ENCODE measurements around the gene ELF5.

ELF5 gene

DNA sequence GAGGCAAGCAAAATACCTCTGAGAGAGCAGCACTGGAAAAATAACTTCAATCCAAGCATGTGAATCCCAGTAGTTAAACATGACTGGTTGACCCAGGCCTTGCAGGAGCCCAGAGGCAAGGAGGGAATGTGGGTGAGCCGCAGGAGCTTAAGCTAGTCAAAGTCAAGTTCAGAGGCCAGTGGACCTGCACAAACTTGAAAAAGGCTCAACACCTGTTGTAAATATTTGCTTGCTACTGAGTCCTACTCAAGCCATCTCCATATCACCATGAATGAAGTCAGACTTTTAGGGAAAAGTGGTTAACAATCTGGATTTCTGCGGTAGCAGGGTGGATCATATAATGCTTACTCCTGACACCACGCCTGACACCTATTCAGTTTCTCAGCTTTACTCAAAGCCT lies 79.7 kb downstream of the ELF5 start:
- Histone ChIP-seq H3K9me2 (replicated peaks; ENCODE audit: insufficient read depth, low read length) (no peaks in the 10 kb centered on the region), H3K27me3 (ENCODE audit: low read length) (no peaks in the 10 kb centered on the region), H3K4me2 (ENCODE audit: low read depth, low read length, poor library complexity, severe bottlenecking) (no peak overlapping the region), H3K9ac (ENCODE audit: low read length) (no peak overlapping the region), H2AFZ (ENCODE audit: low read depth, low read length, severe bottlenecking) (no peak overlapping the region), H3K9me3 (ENCODE audit: insufficient read depth, low read length) (no peaks in the 10 kb centered on the region), H3F3A (ENCODE audit: insufficient read depth) (no peaks in the 10 kb centered on the region), H3K4me3 (ENCODE audit: insufficient read depth, low read length, poor library complexity, severe bottlenecking) (no peak overlapping the region), H3K36me3 (ENCODE audit: low read length) (no peaks in the 10 kb centered on the region), H3K27ac (ENCODE audit: low read depth, low read length) (no peak overlapping the region), H3K79me2 (ENCODE audit: insufficient read depth, low read length) (no peaks in the 10 kb centered on the region), H4K20me1 (ENCODE audit: low read depth, low read length) (no peaks in the 10 kb centered on the region)
- TF ChIP-seq EZH2phosphoT487 (conservative IDR thresholded peaks at IDR 0.05; ENCODE audit: low read length), result no peak
- TF ChIP-seq, protein P1, sequence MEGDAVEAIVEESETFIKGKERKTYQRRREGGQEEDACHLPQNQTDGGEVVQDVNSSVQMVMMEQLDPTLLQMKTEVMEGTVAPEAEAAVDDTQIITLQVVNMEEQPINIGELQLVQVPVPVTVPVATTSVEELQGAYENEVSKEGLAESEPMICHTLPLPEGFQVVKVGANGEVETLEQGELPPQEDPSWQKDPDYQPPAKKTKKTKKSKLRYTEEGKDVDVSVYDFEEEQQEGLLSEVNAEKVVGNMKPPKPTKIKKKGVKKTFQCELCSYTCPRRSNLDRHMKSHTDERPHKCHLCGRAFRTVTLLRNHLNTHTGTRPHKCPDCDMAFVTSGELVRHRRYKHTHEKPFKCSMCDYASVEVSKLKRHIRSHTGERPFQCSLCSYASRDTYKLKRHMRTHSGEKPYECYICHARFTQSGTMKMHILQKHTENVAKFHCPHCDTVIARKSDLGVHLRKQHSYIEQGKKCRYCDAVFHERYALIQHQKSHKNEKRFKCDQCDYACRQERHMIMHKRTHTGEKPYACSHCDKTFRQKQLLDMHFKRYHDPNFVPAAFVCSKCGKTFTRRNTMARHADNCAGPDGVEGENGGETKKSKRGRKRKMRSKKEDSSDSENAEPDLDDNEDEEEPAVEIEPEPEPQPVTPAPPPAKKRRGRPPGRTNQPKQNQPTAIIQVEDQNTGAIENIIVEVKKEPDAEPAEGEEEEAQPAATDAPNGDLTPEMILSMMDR (IDR thresholded peaks at IDR 0.05; ENCODE audit: insufficient read depth, low read length, poor library complexity, severe bottlenecking), result no peak

DNA sequence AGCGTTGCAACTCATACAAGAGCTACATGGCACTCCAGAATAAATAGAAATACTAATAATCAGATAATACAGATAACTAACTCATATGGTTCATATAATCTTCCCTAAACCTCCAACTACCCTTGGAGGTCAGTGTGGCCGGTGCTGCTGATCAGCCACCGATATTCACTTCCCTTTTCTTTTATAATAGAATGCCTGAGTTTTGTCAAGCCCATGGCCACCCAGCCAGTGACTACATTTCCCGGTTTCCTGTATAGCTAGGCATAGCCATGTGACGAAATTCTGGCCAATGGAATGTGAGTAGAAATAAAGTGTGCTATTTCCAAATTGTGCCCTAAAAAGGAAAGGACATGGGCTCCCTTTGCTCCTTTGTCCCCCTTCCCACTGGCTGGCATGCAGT lies 80.8 kb downstream of the ELF5 start:
- Histone ChIP-seq H2AFZ (ENCODE audit: low read depth, low read length, severe bottlenecking) (no peak overlapping the region), H3F3A (ENCODE audit: insufficient read depth) (no peaks in the 10 kb centered on the region), H3K27ac (ENCODE audit: low read depth, low read length) (no peak overlapping the region), H3K27me3 (ENCODE audit: low read length) (no peaks in the 10 kb centered on the region), H3K4me2 (ENCODE audit: low read depth, low read length, poor library complexity, severe bottlenecking) (no peak overlapping the region), H3K9ac (ENCODE audit: low read length) (no peak overlapping the region), H3K9me2 (replicated peaks; ENCODE audit: insufficient read depth, low read length) (no peaks in the 10 kb centered on the region), H3K79me2 (ENCODE audit: insufficient read depth, low read length) (no peaks in the 10 kb centered on the region), H3K36me3 (ENCODE audit: low read length) (no peaks in the 10 kb centered on the region), H3K9me3 (ENCODE audit: insufficient read depth, low read length) (no peaks in the 10 kb centered on the region), H3K4me3 (ENCODE audit: insufficient read depth, low read length, poor library complexity, severe bottlenecking) (no peak overlapping the region), H4K20me1 (ENCODE audit: low read depth, low read length) (no peaks in the 10 kb centered on the region)
- TF ChIP-seq EZH2phosphoT487 (conservative IDR thresholded peaks at IDR 0.05; ENCODE audit: low read length), result no peak
- TF ChIP-seq, protein P1 (IDR thresholded peaks at IDR 0.05; ENCODE audit: insufficient read depth, low read length, poor library complexity, severe bottlenecking), result no peak

DNA sequence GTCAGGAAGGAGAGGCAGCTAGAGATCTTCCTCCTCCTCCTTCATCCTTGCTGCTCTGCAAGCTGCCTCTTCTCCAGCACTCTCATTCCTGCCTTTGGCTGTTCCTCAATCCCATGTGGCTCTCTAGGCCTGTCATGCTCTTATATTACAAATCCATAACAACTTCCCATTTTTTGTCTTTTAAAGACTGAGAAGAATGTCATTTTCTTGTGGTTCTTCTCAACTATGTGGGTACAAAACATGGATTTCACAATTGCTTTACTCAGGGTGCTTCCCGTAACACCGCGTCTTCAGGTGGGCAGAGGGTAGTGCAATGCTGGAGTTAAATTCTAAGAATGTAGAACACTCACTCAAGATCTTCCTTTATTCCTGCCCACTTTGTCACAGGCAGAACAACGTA lies 81.6 kb downstream of the ELF5 start:
- H3K27ac ChIP-seq (ENCODE audit: low read depth, low read length), result no peak overlapping the region
- no peaks in the 10 kb centered on the region for H4K20me1 ChIP-seq (ENCODE audit: low read depth, low read length)
- H3K4me3 ChIP-seq (ENCODE audit: insufficient read depth, low read length, poor library complexity, severe bottlenecking), result no peak overlapping the region
- no peaks in the 10 kb centered on the region for H3K36me3 ChIP-seq (ENCODE audit: low read length)
- no peak overlapping the region for H3K9ac ChIP-seq (ENCODE audit: low read length)
- no peak for TF ChIP-seq EZH2phosphoT487 (conservative IDR thresholded peaks at IDR 0.05; ENCODE audit: low read length)
- TF ChIP-seq, protein P1 (IDR thresholded peaks at IDR 0.05; ENCODE audit: insufficient read depth, low read length, poor library complexity, severe bottlenecking), result no peak
- no peaks in the 10 kb centered on the region for H3K9me2 ChIP-seq (replicated peaks; ENCODE audit: insufficient read depth, low read length)
- no peaks in the 10 kb centered on the region for H3K9me3 ChIP-seq (ENCODE audit: insufficient read depth, low read length)
- no peak overlapping the region for H3K4me2 ChIP-seq (ENCODE audit: low read depth, low read length, poor library complexity, severe bottlenecking)
- H2AFZ ChIP-seq (ENCODE audit: low read depth, low read length, severe bottlenecking), result no peak overlapping the region
- H3K27me3 ChIP-seq (ENCODE audit: low read length), result no peaks in the 10 kb centered on the region
- H3K79me2 ChIP-seq (ENCODE audit: insufficient read depth, low read length), result no peaks in the 10 kb centered on the region
- H3F3A ChIP-seq (ENCODE audit: insufficient read depth), result no peaks in the 10 kb centered on the region
